GM12892 (cell line): ENCODE data around the gene PRM1.

Source experiments
- POLR2A ChIP-seq: IDR thresholded peaks from 2 replicates; pipeline ENCODE4 v1.6.1; 2011; ENCODE audit warnings: low read depth, low read length, control low read depth
- POLR2AphosphoS5 ChIP-seq: IDR thresholded peaks from 2 replicates; pipeline ENCODE4 v1.6.1; 2011; ENCODE audit warnings: low read depth, low read length, control low read depth
- TAF1 ChIP-seq: IDR thresholded peaks from 2 replicates; pipeline ENCODE4 v1.6.1; 2011; ENCODE audit warnings: low read depth, mild to moderate bottlenecking, control low read depth, low read length, borderline replicate concordance

DNA sequence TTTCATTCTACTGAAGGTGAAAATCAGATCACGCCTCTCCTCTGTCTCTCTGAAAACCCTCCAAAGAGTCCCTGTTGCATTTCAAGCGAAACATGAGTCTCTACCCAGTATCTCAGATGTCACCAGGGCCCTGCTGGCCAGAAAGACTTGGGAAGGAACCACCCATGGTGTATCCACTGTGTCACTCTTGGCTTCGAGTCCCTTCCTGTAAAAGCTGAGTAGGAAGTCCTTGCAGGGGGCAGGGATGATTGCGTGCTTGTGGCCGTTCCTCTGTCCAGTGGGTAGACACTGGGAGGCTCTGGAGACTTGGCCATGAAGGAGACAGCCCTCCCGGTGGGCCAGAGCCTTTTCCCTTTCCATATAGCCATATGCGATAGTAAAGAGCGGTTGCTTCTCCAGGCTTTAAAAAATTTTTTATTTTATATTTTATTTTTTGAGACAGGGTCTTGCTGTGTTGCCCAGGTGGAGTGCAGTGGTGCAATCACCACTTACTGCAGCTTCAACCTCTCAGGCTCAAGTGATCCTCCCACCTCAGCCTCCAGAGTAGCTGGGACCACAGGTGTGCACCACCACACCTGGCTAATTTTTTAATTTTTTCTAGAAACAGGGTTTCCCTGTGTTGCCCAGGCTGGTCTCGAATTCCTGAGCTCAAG is 45.1 kb upstream of the PRM1 start:
- TF ChIP-seq POLR2A (no peak), TAF1 (no peak), POLR2AphosphoS5 (no peak)
